Heart left ventricle (tissue), 13 donors: ENCODE data around the gene ORC1.

ENCODE experiments used
- POLR2A ChIP-seq, 2 donors: fragments of 450-650 bp; IDR thresholded peaks; one replicate each; pipeline ENCODE4 v1.6.1; 2017; ENCODE audit warnings: antibody characterized with exemption in 2 of 2, mild to moderate bottlenecking in 2 of 2, moderate library complexity in 2 of 2
- TF ChIP-seq, protein P1 (sequence below), 12 donors: fragments of 200-600 bp; sonication (generic) in 4 of 12; IDR thresholded peaks; one replicate each; pipeline versions ENCODE4 v1.5.0 to v1.8.0; 2018 to 2022; ENCODE audit warnings: antibody characterized with exemption in 12 of 12, mild to moderate bottlenecking in 5 of 12
- donor health status: ischemic (EF 13 %, LVEDD 7.1; RV severe dilation, severe dysfunction).
- donor health status: DM: no; HTN: yes; CAD: no.
- donor health status: DM: no; HTN: no; CAD: no.
- donor health status: ischemic (EF 25% LVEDD 6.9; RV normal size, moderate dysfunction).
- donor health status: ischemic (EF 25% LVEDD 5.7; RV mildly dilated, moderate dysfunction).
- donor health status: ischemic (EF 35%, LVEDD 5.7; RV mildly dilated, moderate dysfunction).
- donor health status: nonischemic (EF 11% LVEDD 7.7; RV severe dilation, severe dysfunction).
- donor health status: DM: yes; HTN: yes; CAD: no.
- donor health status: PGD.
- donor health status: ischemic (EF 29% LVEDD 5.4; RV normal size, mild dysfunction).
- donor health status: nonischemic (EF 23%, LVEDD 6.1; RV moderate dilation, normal function).

DNA sequence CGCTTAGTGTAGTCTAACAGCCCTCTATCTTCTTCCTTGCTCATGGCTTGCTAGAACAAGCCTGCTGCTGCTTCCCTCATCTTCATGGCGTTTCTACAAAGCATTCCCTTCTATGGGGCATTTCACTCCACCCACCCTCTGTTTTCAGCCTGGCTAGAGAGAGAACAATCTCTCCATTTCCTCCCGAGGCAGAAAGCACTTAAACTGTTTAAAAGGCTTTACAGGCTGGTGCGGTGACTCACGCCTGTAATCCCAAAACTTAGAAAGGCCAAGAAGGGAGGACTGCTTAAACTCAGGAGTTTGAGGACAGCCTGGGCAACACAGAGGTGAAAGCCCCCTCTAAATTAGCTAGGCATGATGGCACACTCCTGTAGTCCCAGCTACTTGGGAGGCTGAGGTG, 17.8 kb downstream of the ORC1 start:
- TF ChIP-seq, protein P1, sequence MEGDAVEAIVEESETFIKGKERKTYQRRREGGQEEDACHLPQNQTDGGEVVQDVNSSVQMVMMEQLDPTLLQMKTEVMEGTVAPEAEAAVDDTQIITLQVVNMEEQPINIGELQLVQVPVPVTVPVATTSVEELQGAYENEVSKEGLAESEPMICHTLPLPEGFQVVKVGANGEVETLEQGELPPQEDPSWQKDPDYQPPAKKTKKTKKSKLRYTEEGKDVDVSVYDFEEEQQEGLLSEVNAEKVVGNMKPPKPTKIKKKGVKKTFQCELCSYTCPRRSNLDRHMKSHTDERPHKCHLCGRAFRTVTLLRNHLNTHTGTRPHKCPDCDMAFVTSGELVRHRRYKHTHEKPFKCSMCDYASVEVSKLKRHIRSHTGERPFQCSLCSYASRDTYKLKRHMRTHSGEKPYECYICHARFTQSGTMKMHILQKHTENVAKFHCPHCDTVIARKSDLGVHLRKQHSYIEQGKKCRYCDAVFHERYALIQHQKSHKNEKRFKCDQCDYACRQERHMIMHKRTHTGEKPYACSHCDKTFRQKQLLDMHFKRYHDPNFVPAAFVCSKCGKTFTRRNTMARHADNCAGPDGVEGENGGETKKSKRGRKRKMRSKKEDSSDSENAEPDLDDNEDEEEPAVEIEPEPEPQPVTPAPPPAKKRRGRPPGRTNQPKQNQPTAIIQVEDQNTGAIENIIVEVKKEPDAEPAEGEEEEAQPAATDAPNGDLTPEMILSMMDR (IDR thresholded peaks at IDR 0.05) = no peak
- no peak for TF ChIP-seq POLR2A (IDR thresholded peaks at IDR 0.05)
